Fibroblast of lung (primary cell): ENCODE measurements around the gene QPCT. TPM values are rescaled to one million over a fixed set of nuclear protein-coding genes. Genes with fewer than 3 reads are reported as not detected.
"Not testable (repeated sequence)": the region's sequence is repeated elsewhere in the genome, so short reads cannot be mapped to it uniquely, and the experiment has no call there.

Experiments
- DNase-seq, 2 donors: peaks; one replicate each; pipeline versions ENCODE4 v3.0.0 to v3.0.0-alpha.2; 2010; ENCODE audit warnings: low read depth in 2 of 2
- H2AFZ ChIP-seq: 2 replicates; pipeline ENCODE4 v1.5.1; 2012; ENCODE audit warnings: low read length, control low read depth, inconsistent platforms
- H3K27ac ChIP-seq: 2 replicates; pipeline ENCODE4 v1.5.1; 2011; ENCODE audit warnings: low read length, control low read depth; ENCODE audit not compliant: insufficient read depth
- H3K27me3 ChIP-seq: 2 replicates; pipeline ENCODE4 v1.5.1; 2011; ENCODE audit warnings: mild to moderate bottlenecking, low read length; ENCODE audit not compliant: control insufficient read depth, insufficient read depth
- H3K36me3 ChIP-seq: 2 replicates; pipeline ENCODE4 v1.5.1; 2011; ENCODE audit warnings: low read length; ENCODE audit not compliant: control insufficient read depth, insufficient read depth
- H3K4me1 ChIP-seq: 2 replicates; pipeline ENCODE4 v1.5.1; 2011; ENCODE audit warnings: low read length; ENCODE audit not compliant: control insufficient read depth, insufficient read depth; ENCODE audit errors: extremely low read depth
- H3K4me2 ChIP-seq: 2 replicates; pipeline ENCODE4 v1.5.1; 2011; ENCODE audit warnings: low read length, control low read depth; ENCODE audit not compliant: insufficient read depth; ENCODE audit errors: extremely low read depth
- H3K4me3 ChIP-seq, 4 experiments: fragments of 200-600 bp in 1 of 4; sonication (generic) in 1 of 4; replicated peaks in 1 of 4; 2 replicates each; pipeline ENCODE4 v1.5.1; 2011 to 2016; ENCODE audit warnings: low read length in 4 of 4, low read depth in 3 of 4, mild to moderate bottlenecking in 3 of 4, control low read depth in 2 of 4, inconsistent platforms in 1 of 4, mixed read lengths in 1 of 4; ENCODE audit not compliant: insufficient read depth in 1 of 4; ENCODE audit errors: control extremely low read depth in 1 of 4
- H3K79me2 ChIP-seq: 2 replicates; pipeline ENCODE4 v1.5.1; 2012; ENCODE audit warnings: mild to moderate bottlenecking, low read length, inconsistent platforms; ENCODE audit not compliant: control insufficient read depth, insufficient read depth
- H3K9ac ChIP-seq: 2 replicates; pipeline ENCODE4 v1.5.1; 2011; ENCODE audit warnings: mild to moderate bottlenecking, low read length, control low read depth; ENCODE audit not compliant: insufficient read depth
- H3K9me3 ChIP-seq: 2 replicates; pipeline ENCODE4 v1.5.1; 2012; ENCODE audit warnings: low read depth, low read length; ENCODE audit not compliant: control insufficient read depth, insufficient read depth
- H4K20me1 ChIP-seq: 2 replicates; pipeline ENCODE4 v1.5.1; 2011; ENCODE audit warnings: low read length; ENCODE audit not compliant: control insufficient read depth, insufficient read depth; ENCODE audit errors: extremely low read depth
- EZH2 ChIP-seq: IDR thresholded peaks from 2 replicates; pipeline ENCODE4 v1.5.1; 2012; ENCODE audit warnings: low read length, control low read depth, mild to moderate bottlenecking; ENCODE audit errors: missing control alignments
- polyA plus RNA-seq, 2 donors: library from polyadenylated mRNA; depleted of rRNA in 1 of 2; stranded (reverse) in 1 of 2; unstranded in 1 of 2; fragments of >200 nt; gene quantifications; 2 replicates each; pipeline ENCODE4 v1.2.1, GENCODE V29; 2011 to 2012; ENCODE audit warnings: missing spikeins in 1 of 2
- total RNA-seq: library from RNA; depleted of rRNA; stranded (reverse); fragments of >200 nt; gene quantifications from 2 replicates; pipeline ENCODE4 v1.2.1, GENCODE V29; 2014
- TF ChIP-seq, protein P1 (sequence below), 2 donors: IDR thresholded peaks in 1 of 2; conservative IDR thresholded peaks in 1 of 2; 1 replicate in 1 of 2; 2 replicates in 1 of 2; pipeline ENCODE4 v1.5.1; 2011 to 2012; ENCODE audit warnings: low read length in 2 of 2, control low read depth in 1 of 2, inconsistent platforms in 1 of 2, low read depth in 1 of 2, mild to moderate bottlenecking in 1 of 2

QPCT gene
- total and polyA plus RNA-seq, 2 donors (not counting 1 experiment from before 2014, with no cell fraction given), result 6.1 to 8.4 TPM

DNA sequence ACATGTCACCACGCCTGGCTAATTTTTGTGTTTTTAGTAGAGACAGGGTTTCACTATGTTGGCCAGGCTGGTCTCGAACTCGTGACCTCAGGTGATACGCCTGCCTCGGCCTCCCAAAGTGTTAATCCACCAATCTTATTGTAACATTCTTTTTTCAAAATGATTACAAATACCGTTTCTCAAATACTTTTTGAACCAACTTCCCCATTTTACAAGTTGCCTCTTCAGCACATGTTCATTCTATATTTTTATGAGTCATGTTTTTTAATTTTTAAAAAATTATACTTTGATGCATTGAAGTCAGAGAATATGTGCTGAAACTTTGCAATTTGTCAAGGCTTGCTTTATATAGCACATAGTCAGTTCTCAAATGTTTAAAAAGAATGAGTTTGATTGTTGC lies 58.2 kb downstream of the QPCT start:
- no peak overlapping the region for H3K4me3 ChIP-seq
- H3K27ac ChIP-seq, result no peak overlapping the region
- no peak for DNase-seq
- H3K9me3 ChIP-seq, result no peaks in the 10 kb centered on the region
- no peaks in the 10 kb centered on the region for H3K4me1 ChIP-seq
- H3K36me3 ChIP-seq, result no peaks in the 10 kb centered on the region
- no peak overlapping the region for H3K4me2 ChIP-seq
- H3K79me2 ChIP-seq, result no peaks in the 10 kb centered on the region
- H2AFZ ChIP-seq, result no peak overlapping the region
- H4K20me1 ChIP-seq, result no peaks in the 10 kb centered on the region
- H3K9ac ChIP-seq, result no peak overlapping the region
- H3K27me3 ChIP-seq, result no peaks in the 10 kb centered on the region
- TF ChIP-seq, protein P1, sequence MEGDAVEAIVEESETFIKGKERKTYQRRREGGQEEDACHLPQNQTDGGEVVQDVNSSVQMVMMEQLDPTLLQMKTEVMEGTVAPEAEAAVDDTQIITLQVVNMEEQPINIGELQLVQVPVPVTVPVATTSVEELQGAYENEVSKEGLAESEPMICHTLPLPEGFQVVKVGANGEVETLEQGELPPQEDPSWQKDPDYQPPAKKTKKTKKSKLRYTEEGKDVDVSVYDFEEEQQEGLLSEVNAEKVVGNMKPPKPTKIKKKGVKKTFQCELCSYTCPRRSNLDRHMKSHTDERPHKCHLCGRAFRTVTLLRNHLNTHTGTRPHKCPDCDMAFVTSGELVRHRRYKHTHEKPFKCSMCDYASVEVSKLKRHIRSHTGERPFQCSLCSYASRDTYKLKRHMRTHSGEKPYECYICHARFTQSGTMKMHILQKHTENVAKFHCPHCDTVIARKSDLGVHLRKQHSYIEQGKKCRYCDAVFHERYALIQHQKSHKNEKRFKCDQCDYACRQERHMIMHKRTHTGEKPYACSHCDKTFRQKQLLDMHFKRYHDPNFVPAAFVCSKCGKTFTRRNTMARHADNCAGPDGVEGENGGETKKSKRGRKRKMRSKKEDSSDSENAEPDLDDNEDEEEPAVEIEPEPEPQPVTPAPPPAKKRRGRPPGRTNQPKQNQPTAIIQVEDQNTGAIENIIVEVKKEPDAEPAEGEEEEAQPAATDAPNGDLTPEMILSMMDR (conservative IDR thresholded peaks at IDR 0.05 in 1 of 2, IDR thresholded peaks at IDR 0.05 in 1 of 2; ENCODE audit: low read depth in 1 of 2, low read length in 2 of 2), result no peak
- TF ChIP-seq EZH2, result no peak

DNA sequence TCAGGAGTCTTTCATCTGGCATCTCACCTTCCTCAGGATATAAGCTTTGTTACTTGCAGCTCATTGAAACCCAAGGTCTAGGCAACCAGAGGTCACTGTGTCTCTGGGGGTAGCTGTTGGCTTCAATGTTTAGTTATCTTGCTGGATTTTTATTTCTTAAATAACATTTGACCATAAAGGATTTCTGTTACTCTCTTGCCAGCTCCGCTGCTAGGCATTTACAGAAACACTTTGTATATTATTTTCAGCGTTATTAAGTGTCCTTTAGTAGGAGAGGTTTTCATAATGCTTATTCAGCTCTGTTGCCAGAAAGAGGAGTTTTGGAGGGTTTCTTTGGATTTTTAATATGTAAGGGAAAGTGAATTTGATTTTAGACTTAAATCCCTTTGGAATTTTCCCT lies 61.4 kb downstream of the QPCT start:
- no peaks in the 10 kb centered on the region for H3K79me2 ChIP-seq
- H3K9me3 ChIP-seq, result no peaks in the 10 kb centered on the region
- H3K4me2 ChIP-seq, result no peak overlapping the region
- no peak for DNase-seq
- no peak overlapping the region for H3K27ac ChIP-seq
- no peaks in the 10 kb centered on the region for H3K27me3 ChIP-seq
- no peak overlapping the region for H2AFZ ChIP-seq
- no peaks in the 10 kb centered on the region for H3K36me3 ChIP-seq
- no peak overlapping the region for H3K9ac ChIP-seq
- H4K20me1 ChIP-seq, result no peaks in the 10 kb centered on the region
- TF ChIP-seq, protein P1 (conservative IDR thresholded peaks at IDR 0.05 in 1 of 2, IDR thresholded peaks at IDR 0.05 in 1 of 2; ENCODE audit: low read depth in 1 of 2, low read length in 2 of 2), result no peak
- TF ChIP-seq EZH2, result no peak
- no peak overlapping the region for H3K4me3 ChIP-seq
- no peaks in the 10 kb centered on the region for H3K4me1 ChIP-seq

DNA sequence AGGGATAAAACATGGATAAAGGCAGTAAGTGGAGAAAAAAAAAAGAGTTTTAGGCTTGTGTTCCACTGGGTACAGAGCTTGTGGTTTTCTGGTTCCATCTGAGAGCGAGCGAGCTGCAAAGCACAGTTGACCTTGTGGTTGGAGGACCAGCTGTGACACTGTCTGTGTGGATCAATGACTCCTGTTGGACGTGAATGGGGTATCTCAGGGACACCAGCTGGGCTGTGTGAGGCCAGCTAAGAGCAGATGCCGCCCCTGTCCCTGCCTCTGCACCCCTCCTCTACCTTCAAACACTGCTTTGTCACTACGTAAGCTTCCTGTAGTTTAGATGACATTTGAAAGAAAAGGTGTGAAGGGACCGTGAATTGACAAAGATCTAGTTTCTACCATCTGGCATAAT lies 67.8 kb downstream of the QPCT start:
- Histone ChIP-seq H3K27me3 (no peaks in the 10 kb centered on the region), H3K4me1 (peaks cover 2% of the 10 kb centered on the region), H3K9ac (no peak overlapping the region), H3K79me2 (no peaks in the 10 kb centered on the region), H3K36me3 (no peaks in the 10 kb centered on the region), H3K9me3 (no peaks in the 10 kb centered on the region), H4K20me1 (no peaks in the 10 kb centered on the region), H2AFZ (no peak overlapping the region), H3K27ac (no peak overlapping the region), H3K4me3 (no peak overlapping the region), H3K4me2 (no peak overlapping the region)
- TF ChIP-seq EZH2, result no peak
- TF ChIP-seq, protein P1 (conservative IDR thresholded peaks at IDR 0.05 in 1 of 2, IDR thresholded peaks at IDR 0.05 in 1 of 2; ENCODE audit: low read depth in 1 of 2, low read length in 2 of 2), result no peak
- no peak for DNase-seq

DNA sequence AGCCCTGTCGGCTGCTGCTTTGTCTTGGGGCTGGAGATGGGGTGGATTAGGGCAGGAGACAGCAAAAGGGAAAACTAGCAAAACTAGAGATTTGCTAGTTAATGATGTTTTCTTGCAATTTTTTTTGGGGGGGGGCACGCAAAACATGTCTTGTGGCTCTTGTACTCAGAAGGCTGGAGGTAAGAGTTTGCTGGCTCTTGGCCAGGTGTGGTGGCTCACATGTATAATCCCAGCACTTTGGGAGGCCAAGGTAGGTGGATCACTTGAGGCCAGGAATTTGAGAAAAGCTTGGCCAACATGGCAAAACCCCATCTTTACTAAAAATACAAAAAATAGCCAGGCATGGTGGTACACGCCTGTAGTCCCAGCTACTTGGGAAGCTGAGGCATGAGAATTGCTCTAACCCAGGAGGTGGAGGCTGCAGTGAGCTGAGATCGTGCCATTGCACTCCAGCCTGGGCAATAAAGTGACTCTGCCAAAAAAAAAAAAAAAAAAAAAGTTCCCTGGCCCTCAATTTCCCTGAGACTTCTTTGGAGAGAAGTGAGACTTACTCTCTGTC lies 69.6 kb downstream of the QPCT start:
- H2AFZ ChIP-seq, H3K4me3 ChIP-seq, H3K79me2 ChIP-seq, DNase-seq, H3K9ac ChIP-seq, H3K9me3 ChIP-seq, H3K4me1 ChIP-seq, H4K20me1 ChIP-seq, H3K27ac ChIP-seq, H3K36me3 ChIP-seq, H3K27me3 ChIP-seq, H3K4me2 ChIP-seq: not testable (repeated sequence)
